Lower leg skin (tissue), 4 donors: ENCODE measurements around the gene ATRN. TPM values are rescaled to one million over a fixed set of nuclear protein-coding genes. Genes with fewer than 3 reads are reported as not detected.

Source experiments
- DNase-seq, 2 donors: peaks; one replicate each; pipeline ENCODE4 v3.0.0-alpha.2; 2019; ENCODE audit warnings: low spot score in 2 of 2
- H3K4me3 ChIP-seq: fragments of 200-600 bp; sonication (generic); 2 replicates; pipeline ENCODE4 v1.5.1; 2017; ENCODE audit warnings: mild to moderate bottlenecking, low read depth; ENCODE audit not compliant: poor library complexity, severe bottlenecking
- POLR2A ChIP-seq, 2 donors: fragments of 450-650 bp; IDR thresholded peaks; one replicate each; pipeline ENCODE4 v1.6.1; 2016 to 2017; ENCODE audit warnings: antibody characterized with exemption in 2 of 2, mild to moderate bottlenecking in 1 of 2, moderate library complexity in 1 of 2
- WGBS, 2 donors: methylation state at CpG; one replicate each; pipeline ENCODE4 v1.1.5; 2018; 5-methylcytosine and 5-hydroxymethylcytosine counted together
- intact Hi-C: fragments of 100-400 bp; cut with DNase I; formaldehyde crosslinking; loops from one replicate; pipeline ENCODE4 v1.15.0; 2023; ENCODE audit warnings: low total_unique reads
- total RNA-seq, 4 donors: library from RNA; depleted of rRNA; stranded (reverse); fragments of >200 nt; gene quantifications; one replicate each; pipeline ENCODE4 v1.1.0, GENCODE V29; 2016
- TF ChIP-seq, protein P1 (sequence below), 3 donors: fragments of 450-650 bp; IDR thresholded peaks; one replicate each; pipeline ENCODE4 v1.5.1; 2016; ENCODE audit warnings: antibody characterized with exemption in 3 of 3, mild to moderate bottlenecking in 3 of 3, moderate library complexity in 2 of 3

ATRN gene
- total RNA-seq, 4 donors from 2014 or later = 18.2 to 34.6 (median 28.4) TPM

DNA sequence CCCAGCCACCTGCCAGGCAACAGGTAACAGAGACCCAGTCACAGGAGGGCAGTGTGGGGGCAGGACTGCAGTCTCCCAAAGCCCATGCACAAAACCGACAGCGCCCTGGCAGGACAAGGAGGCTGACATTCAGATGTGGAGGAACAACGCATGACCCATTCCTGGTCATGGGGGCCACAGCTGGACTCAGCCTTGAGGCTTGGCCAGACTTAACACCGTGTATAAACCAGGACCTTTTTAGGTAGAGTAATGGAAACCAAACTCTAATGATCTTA lies 184.2 kb downstream of the ATRN start:
- no peak for TF ChIP-seq POLR2A (IDR thresholded peaks at IDR 0.05)
- TF ChIP-seq, protein P1, sequence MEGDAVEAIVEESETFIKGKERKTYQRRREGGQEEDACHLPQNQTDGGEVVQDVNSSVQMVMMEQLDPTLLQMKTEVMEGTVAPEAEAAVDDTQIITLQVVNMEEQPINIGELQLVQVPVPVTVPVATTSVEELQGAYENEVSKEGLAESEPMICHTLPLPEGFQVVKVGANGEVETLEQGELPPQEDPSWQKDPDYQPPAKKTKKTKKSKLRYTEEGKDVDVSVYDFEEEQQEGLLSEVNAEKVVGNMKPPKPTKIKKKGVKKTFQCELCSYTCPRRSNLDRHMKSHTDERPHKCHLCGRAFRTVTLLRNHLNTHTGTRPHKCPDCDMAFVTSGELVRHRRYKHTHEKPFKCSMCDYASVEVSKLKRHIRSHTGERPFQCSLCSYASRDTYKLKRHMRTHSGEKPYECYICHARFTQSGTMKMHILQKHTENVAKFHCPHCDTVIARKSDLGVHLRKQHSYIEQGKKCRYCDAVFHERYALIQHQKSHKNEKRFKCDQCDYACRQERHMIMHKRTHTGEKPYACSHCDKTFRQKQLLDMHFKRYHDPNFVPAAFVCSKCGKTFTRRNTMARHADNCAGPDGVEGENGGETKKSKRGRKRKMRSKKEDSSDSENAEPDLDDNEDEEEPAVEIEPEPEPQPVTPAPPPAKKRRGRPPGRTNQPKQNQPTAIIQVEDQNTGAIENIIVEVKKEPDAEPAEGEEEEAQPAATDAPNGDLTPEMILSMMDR (IDR thresholded peaks at IDR 0.05) = no peak
- no peak overlapping the region for H3K4me3 ChIP-seq
- DNase-seq = peak in 1 of 2 donors; percentile 76
- 66 to 91% methylated on average over 4 of the region's 4 CpGs for WGBS, 2 donors
- intact Hi-C loops = no loop called here

DNA sequence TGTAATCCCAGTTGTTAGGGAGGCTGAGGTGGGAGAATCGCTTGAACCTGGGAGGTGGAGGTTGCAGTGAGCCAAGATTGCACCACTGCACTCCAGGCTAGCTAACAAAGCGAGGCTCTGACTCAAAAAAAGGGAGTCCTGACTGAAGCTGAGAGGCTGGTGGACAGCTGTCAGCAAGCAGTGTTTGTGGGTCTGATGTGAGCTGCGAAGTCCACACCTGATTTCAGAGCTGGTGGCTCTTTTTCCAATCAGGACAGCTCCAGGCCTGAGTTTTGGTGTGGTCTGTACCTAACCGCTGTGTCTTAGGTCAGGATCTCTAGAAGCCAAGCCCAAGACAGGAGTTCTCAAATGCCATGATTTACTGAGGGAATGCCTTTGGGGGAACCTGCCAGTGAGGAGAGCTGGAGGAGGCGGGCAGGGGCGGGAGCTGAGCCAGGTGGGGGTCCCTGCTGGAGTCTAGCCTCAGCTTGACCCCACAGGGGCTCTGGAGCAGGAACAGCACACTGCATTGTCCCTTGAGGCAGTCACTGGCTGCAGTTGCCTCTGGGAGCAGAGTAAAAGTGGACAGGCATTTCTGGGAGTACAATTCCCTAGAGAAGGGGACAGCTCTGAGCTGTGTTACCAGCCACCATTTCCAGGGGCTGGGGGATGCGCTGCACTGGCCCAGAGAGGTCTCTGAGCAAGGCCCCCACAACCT lies 187.3 kb downstream of the ATRN start:
- WGBS, 2 donors = 88 to 95% methylated on average over 7 of the region's 7 CpGs
- intact Hi-C loops = no loop called here
- H3K4me3 ChIP-seq = no peak overlapping the region
- peak in 1 of 2 donors; percentile 39 for DNase-seq
- TF ChIP-seq, protein P1 (IDR thresholded peaks at IDR 0.05) = no peak

DNA sequence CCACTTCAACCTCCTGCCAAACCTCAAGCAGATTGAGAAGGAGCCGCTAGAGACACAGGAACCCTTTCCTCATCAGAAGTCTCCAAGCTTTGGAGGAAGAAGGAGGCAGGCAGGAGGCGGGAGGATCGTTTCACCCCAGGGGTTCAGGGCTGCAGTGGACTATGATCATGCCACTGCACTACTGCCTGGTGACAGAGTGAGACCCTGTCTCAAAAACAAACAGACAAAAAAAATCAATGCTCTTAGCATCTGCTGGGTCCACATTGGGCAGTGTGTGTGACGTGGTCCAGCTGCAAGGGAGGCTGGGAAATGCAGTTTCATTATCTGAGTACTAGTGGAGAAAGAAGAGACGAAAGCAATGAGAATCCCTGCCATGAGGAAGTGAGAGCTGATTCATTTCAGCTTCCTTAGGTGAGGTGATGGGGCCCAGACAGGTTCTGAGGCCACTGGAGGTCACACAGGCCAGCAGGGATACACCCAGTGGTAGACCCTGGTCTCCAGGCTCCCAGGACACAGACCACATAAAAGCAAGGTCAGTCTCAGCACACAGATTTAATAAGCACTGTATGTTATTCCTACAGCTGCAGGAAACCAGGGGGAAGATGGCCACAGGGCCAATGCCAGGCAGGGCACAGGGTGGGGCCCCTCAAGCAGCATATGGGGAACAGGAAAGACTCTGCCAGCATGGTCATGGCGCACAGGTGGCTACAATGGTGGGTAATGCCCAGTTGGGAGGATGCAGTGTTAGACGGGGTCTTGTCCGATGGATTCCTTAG lies 188.1 kb downstream of the ATRN start:
- TF ChIP-seq, protein P1 (IDR thresholded peaks at IDR 0.05) = no peak
- TF ChIP-seq POLR2A (IDR thresholded peaks at IDR 0.05) = no peak
- no peak overlapping the region for H3K4me3 ChIP-seq
- peak in 1 of 2 donors; percentile 72 for DNase-seq
- 62 to 74% methylated on average over 8 of the region's 8 CpGs for WGBS, 2 donors
- intact Hi-C loops = no loop called here

DNA sequence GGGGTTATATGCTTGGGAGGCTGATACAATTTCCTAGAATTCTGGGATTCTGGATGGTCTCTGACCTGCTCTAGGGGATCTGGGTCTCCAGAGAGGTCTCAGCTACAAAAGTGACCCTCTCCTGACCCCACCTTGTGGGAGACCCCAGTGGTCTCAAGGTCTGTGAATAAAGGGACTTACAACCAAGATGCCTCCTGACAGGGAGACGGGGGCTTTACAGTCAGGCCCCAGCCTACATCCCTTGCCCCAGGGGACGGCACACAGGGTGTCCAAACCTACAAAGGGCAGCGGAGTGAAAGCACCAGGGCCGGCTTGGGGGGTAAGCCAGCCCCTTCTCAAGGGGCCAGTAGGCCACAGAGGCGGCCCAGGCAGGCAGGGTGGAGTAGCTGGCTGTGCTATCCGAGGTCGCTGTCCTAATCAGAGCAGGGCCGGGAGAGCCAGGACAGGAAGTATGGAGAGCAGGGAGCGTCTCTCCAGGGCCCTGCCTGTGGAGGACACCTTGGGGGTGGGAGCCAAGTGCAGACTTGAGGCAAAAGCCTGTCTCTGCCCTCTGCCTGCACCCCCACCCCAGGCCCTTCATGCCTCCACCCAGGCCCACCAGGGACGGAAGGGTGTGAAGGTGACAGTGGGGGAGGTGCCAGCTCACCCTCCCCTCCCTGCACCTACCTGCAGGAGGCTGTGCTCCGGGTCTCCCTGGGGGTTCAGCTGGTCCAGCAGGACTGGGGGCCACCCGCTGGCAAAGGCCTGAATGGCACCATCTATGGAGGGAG lies 188.9 kb downstream of the ATRN start:
- intact Hi-C loops = no loop called here
- H3K4me3 ChIP-seq = no peak overlapping the region
- TF ChIP-seq, protein P1 (IDR thresholded peaks at IDR 0.05) = no peak
- no peak for TF ChIP-seq POLR2A (IDR thresholded peaks at IDR 0.05)
- 66 to 75% methylated on average over 10 to 12 of the region's 12 CpGs for WGBS, 2 donors
- DNase-seq = peak in 1 of 2 donors; percentile 49

- peak in 1 of 2 donors; percentile 75 for DNase-seq
- H3K4me3 ChIP-seq = no peak overlapping the region
- intact Hi-C loops = no loop called here
- 5 to 7% methylated on average over 26 to 27 of the region's 75 CpGs for WGBS, 2 donors
- TF ChIP-seq, protein P1 (IDR thresholded peaks at IDR 0.05) = no peak
- TF ChIP-seq POLR2A (IDR thresholded peaks at IDR 0.05) = no peak
These were observed 189.6 kb downstream of the ATRN start for GRCh38 chr20:3660262-3661059.
